Stimulated activated CD4-positive, alpha-beta T cell treated with anti-CD3 and anti-CD28 coated beads, Interleukin-1b, Interleukin-23, amount 100 ng/mL, for 24 hours (primary cell): ENCODE measurements around the gene LRP1B.

ENCODE experiments used
- DNase-seq, 4 experiments: peaks; one replicate each; pipeline ENCODE4 v3.0.0-alpha.2; 2020; ENCODE audit warnings: low read depth in 4 of 4, low spot score in 1 of 4

Gene LRP1B

GRCh38 chr2:141778315-141778835 is 352.4 kb downstream of the LRP1B start:
- no peak for DNase-seq

- no peak for DNase-seq
Measured at GRCh38 chr2:141770530-141770929, 360.3 kb downstream of the LRP1B start.

GRCh38 chr2:141767691-141768090 is 363.1 kb downstream of the LRP1B start:
- DNase-seq, result no peak

- no peak for DNase-seq
Measured at GRCh38 chr2:141767051-141767450, 363.8 kb downstream of the LRP1B start.

GRCh38 chr2:141766225-141766624 is 364.6 kb downstream of the LRP1B start:
- no peak for DNase-seq

GRCh38 chr2:141748616-141749015 is 382.2 kb downstream of the LRP1B start:
- DNase-seq, result no peak

- DNase-seq, result no peak
Measured at GRCh38 chr2:141741652-141742051, 389.2 kb downstream of the LRP1B start.

- no peak for DNase-seq
Measured at GRCh38 chr2:141737492-141738255, 393.1 kb downstream of the LRP1B start.

GRCh38 chr2:141736466-141736865 is 394.4 kb downstream of the LRP1B start:
- no peak for DNase-seq

GRCh38 chr2:141728886-141729285 is 401.9 kb downstream of the LRP1B start:
- no peak for DNase-seq

GRCh38 chr2:141728142-141728541 is 402.7 kb downstream of the LRP1B start:
- DNase-seq, result no peak

- DNase-seq, result no peak
Measured at GRCh38 chr2:141724426-141724825, 406.4 kb downstream of the LRP1B start.

GRCh38 chr2:141723814-141724213 is 407.0 kb downstream of the LRP1B start:
- DNase-seq, result no peak

GRCh38 chr2:141720476-141720875 is 410.3 kb downstream of the LRP1B start:
- no peak for DNase-seq

- DNase-seq, result no peak
Measured at GRCh38 chr2:141714496-141714895, 416.3 kb downstream of the LRP1B start.

GRCh38 chr2:141711627-141712026 is 419.2 kb downstream of the LRP1B start:
- DNase-seq, result no peak

GRCh38 chr2:141710589-141711239 is 420.1 kb downstream of the LRP1B start:
- no peak for DNase-seq

- DNase-seq, result no peak
Measured at GRCh38 chr2:141709756-141710155, 421.1 kb downstream of the LRP1B start.

- no peak for DNase-seq
Measured at GRCh38 chr2:141707486-141707885, 423.3 kb downstream of the LRP1B start.

- DNase-seq, result no peak
Measured at GRCh38 chr2:141704541-141704940, 426.3 kb downstream of the LRP1B start.

GRCh38 chr2:141703501-141703900 is 427.3 kb downstream of the LRP1B start:
- DNase-seq, result no peak

GRCh38 chr2:141701618-141702017 is 429.2 kb downstream of the LRP1B start:
- DNase-seq, result no peak

- no peak for DNase-seq
Measured at GRCh38 chr2:141699573-141699972, 431.2 kb downstream of the LRP1B start.
